ENCODE measurements around the gene ZFHX3.

GRCh38 chr16:72956124-72957064 lies 91.5 kb downstream of the ZFHX3 start:
- TF ChIP-seq BCL6 (CRISPR knock-in tag; IDR thresholded peaks at IDR 0.05) (no peak), CBFB (CRISPR knock-in tag; IDR thresholded peaks at IDR 0.05) (no peak), CTCF (IDR thresholded peaks at IDR 0.05 in 2 of 3, conservative IDR thresholded peaks at IDR 0.05 in 1 of 3; ENCODE audit: insufficient read depth in 2 of 3, low read depth in 1 of 3, low read length in 3 of 3) (no peak), THAP7 (CRISPR knock-in tag; IDR thresholded peaks at IDR 0.05) (no peak), ZNF407 (IDR thresholded peaks at IDR 0.05; ENCODE audit: low read depth) (no peak), MYBL2 (IDR thresholded peaks at IDR 0.05; ENCODE audit: low read depth) (no peak), MYBL2 (CRISPR knock-in tag; IDR thresholded peaks at IDR 0.05; ENCODE audit: borderline replicate concordance) (no peak), IRF9 (tag; IDR thresholded peaks at IDR 0.05) (no peak), FOXP4 (CRISPR knock-in tag; IDR thresholded peaks at IDR 0.05; ENCODE audit: borderline replicate concordance) (no peak), RCOR1 (IDR thresholded peaks at IDR 0.05; ENCODE audit: borderline replicate concordance in 1 of 2, low read depth in 2 of 2, low read length in 2 of 2) (no peak)

All from K562 (cell line).